Measurements from ENCODE around the gene MRPS9. TPM values are rescaled to one million over a fixed set of nuclear protein-coding genes. Genes with fewer than 3 reads are reported as not detected.

MRPS9 gene
- total and polyA plus RNA-seq, 2 of the 13 experiments (the other 11 are each of a cell fraction or from before 2014, with no cell fraction given): 31.2 to 91.8 TPM

- TF ChIP-seq MLXIP (CRISPR knock-in tag; IDR thresholded peaks at IDR 0.05; ENCODE audit: borderline replicate concordance) (no peak), PRPF4 (IDR thresholded peaks at IDR 0.05; ENCODE audit: low read depth, low read length, poor library complexity, severe bottlenecking) (no peak), PAF1 (CRISPR knock-in tag; IDR thresholded peaks at IDR 0.05) (no peak), TEAD3 (CRISPR knock-in tag; optimal IDR thresholded peaks at IDR 0.05; ENCODE audit: borderline replicate concordance) (no peak), ZXDC (CRISPR knock-in tag; IDR thresholded peaks at IDR 0.05) (no peak)
These were observed 98.5 kb downstream of the MRPS9 start (continued) for GRCh38 chr2:105136394-105136793.

DNA sequence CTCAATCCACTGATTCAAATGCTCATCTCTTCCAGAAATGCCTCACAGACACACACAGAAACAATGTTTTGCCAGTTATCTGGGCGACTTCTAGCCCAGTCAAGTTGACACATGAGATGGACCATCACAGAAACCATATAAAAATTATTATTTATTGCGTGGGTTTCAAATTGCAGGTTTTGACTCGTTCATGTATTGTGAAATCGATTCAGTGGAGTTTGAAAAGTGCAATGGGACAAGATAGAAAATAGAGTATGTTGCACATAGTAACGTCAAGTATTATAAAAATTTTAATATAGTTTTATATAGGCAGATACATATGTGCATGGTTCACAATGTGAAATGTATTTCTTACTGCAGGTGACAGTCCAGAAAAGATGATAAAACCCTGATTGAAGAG, 100.8 kb downstream of the MRPS9 start:
- BruUV-seq (replicated peaks): no TSS peak
- WGBS (ENCODE audit: low lambda C conversion rate): under 1% methylated on average over 5 of the region's 5 CpGs
- CTCF ChIA-PET (ENCODE audit: low intra/inter-chr PET ratio, low total read pairs): no interaction called here
- ATAC-seq (no peak), FAIRE-seq (no peak), DNase-seq (ENCODE audit: low spot score) (no peak)
- Histone ChIP-seq H3K27me3 (ENCODE audit: control insufficient read depth in 1 of 2, insufficient read depth in 2 of 2, low read length in 2 of 2) (peaks cover 2 to 64% of the 10 kb centered on the region in 2 experiments; a peak in 4 of 5 replicates), H3K79me2 (ENCODE audit: insufficient read depth, low read length) (no peaks in the 10 kb centered on the region), H3K4me1 (ENCODE audit: insufficient read depth, low read length) (no peaks in the 10 kb centered on the region), H4K20me1 (ENCODE audit: insufficient read depth, low read length) (no peaks in the 10 kb centered on the region), H3K36me3 (replicated peaks in 1 of 2; ENCODE audit: control insufficient read depth in 1 of 2, insufficient read depth in 2 of 2, low read length in 2 of 2) (no peaks in the 10 kb centered on the region), H3K4me2 (ENCODE audit: low read depth, low read length) (no peak overlapping the region), H2AFZ (ENCODE audit: low read length) (no peak overlapping the region), H3K4me3 (replicated peaks in 1 of 3; ENCODE audit: insufficient read depth in 1 of 3, low read depth in 2 of 3, low read length in 3 of 3) (no peak overlapping the region), H3K9me3 (ENCODE audit: low read length) (no peaks in the 10 kb centered on the region), H3K27ac (ENCODE audit: extremely low read length, insufficient read depth, low read length) (no peak overlapping the region), H3K9ac (ENCODE audit: insufficient read depth, low read depth, low read length) (no peak overlapping the region)
- no peak for TF ChIP-seq MXI1 (IDR thresholded peaks at IDR 0.05; ENCODE audit: borderline replicate concordance, low read depth, low read length)
- TF ChIP-seq CEBPB (IDR thresholded peaks at IDR 0.05; ENCODE audit: borderline replicate concordance, low read depth, low read length): peak; percentile 69
- intact Hi-C loops (cut with micrococcal nuclease; ENCODE audit: unreplicated experiment) (no loop called here), in situ Hi-C loops (cut with HindIII; ENCODE audit: extremely low pct_ligation_motif_present, low pct_unique_long_range_greater_than_20kb) (no loop called here)
- POLR2A ChIA-PET: no interaction called here

Data from HepG2 (cell line).